ENCODE data around the gene LAMP5.

LAMP5 gene

DNA sequence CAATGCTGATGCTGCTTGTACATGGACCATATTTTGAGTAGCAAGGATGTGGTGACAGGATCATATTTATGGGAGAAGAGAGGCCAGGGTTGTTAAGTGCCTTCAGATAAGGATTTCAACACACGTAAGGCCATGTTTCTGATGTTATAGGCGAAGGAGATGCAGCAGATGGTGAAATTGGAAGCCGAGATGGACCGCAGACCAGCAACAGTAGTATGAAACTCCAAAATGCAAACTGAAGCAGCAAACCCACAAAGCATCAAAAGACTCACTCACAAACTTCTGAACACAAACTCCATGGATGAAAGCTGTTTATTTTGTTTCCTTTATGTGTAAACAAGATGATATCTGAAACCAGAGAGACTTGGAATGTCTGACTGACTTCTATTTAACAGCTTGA is 35.6 kb upstream of the LAMP5 start:
- ChIA-PET CTCF (no interaction called here), POLR2A (no interaction called here)
- TF ChIP-seq CTCF (IDR thresholded peaks at IDR 0.05; ENCODE audit: insufficient read depth, low read length, missing control alignments), result no peak

GRCh38 chr20:9480066-9480465 is 34.3 kb upstream of the LAMP5 start:
- TF ChIP-seq CTCF (IDR thresholded peaks at IDR 0.05; ENCODE audit: insufficient read depth, low read length, missing control alignments), result no peak
- ChIA-PET POLR2A (no interaction called here), CTCF (no interaction called here)
- no peak overlapping the region for H3K4me3 ChIP-seq (ENCODE audit: low read depth, low read length)
- no peak for DNase-seq (ENCODE audit: low read depth, low spot score)

More for the DNA sequence above, 35.6 kb upstream of the LAMP5 start:
- DNase-seq (ENCODE audit: low read depth, low spot score), result no peak
- H3K4me3 ChIP-seq (ENCODE audit: low read depth, low read length), result no peak overlapping the region

DNA sequence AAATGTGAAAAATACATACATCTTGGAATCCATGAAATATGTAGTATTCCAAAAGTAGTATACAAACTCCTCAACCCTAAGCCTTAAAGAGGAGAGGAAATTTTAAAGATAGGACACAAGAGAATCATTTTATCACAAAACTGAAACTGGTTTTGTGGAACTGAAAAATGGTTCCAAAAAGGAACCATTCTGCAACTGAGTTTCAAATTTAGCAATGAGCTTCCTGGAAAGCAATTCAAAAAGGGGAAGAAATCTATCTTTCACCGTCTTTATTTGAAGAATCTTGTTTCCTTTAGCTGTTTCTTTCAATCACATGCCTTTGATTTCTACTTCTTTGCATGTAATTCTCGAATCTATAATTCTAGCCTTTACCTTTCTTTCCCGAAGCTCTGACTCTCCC is 32.2 kb upstream of the LAMP5 start:
- no peak for TF ChIP-seq CTCF (IDR thresholded peaks at IDR 0.05; ENCODE audit: insufficient read depth, low read length, missing control alignments)
- no peak for DNase-seq (ENCODE audit: low read depth, low spot score)
- POLR2A ChIA-PET, result no interaction called here
- no peak overlapping the region for H3K4me3 ChIP-seq (ENCODE audit: low read depth, low read length)
- CTCF ChIA-PET, result no interaction called here

GRCh38 chr20:9483131-9483530 is 31.3 kb upstream of the LAMP5 start:
- no peak for TF ChIP-seq CTCF (IDR thresholded peaks at IDR 0.05; ENCODE audit: insufficient read depth, low read length, missing control alignments)
- no peak overlapping the region for H3K4me3 ChIP-seq (ENCODE audit: low read depth, low read length)
- no peak for DNase-seq (ENCODE audit: low read depth, low spot score)
- ChIA-PET CTCF (no interaction called here), POLR2A (no interaction called here)

GRCh38 chr20:9485614-9486340 is 28.6 kb upstream of the LAMP5 start:
- no peak for DNase-seq (ENCODE audit: low read depth, low spot score)
- ChIA-PET POLR2A (no interaction called here), CTCF (interaction anchor here (1.3 to 1.8 kb wide), 2 partner anchors 78 to 124 kb away, joined by 3 to 6 read pairs; no protein-coding TSS in a partner anchor)
- TF ChIP-seq CTCF (IDR thresholded peaks at IDR 0.05; ENCODE audit: insufficient read depth, low read length, missing control alignments), result no peak
- H3K4me3 ChIP-seq (ENCODE audit: low read depth, low read length), result no peak overlapping the region

DNA sequence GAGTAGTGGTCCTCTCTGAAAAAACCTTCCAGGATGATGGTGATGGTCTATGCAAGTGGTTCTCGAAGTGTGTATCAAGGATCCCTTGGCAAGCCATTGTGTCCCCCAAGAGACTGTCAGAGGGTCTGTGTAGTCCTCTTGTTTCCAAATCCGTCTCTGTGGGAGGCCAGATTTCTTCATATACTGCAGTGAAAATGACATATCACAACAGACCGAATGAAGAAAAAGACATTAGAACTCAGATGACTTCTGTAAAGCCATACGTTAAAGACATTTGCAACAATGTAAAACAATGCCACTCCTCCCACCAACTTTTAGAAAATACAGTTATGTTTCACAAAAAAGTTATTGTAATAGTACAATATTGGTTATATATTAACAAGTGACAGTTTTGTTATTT is 27.2 kb upstream of the LAMP5 start:
- no peak for TF ChIP-seq CTCF (IDR thresholded peaks at IDR 0.05; ENCODE audit: insufficient read depth, low read length, missing control alignments)
- DNase-seq (ENCODE audit: low read depth, low spot score), result no peak
- H3K4me3 ChIP-seq (ENCODE audit: low read depth, low read length), result no peak overlapping the region
- CTCF ChIA-PET, result no interaction called here
- POLR2A ChIA-PET, result no interaction called here

Measured in AG04449 (cell line).